Breast epithelium (tissue), 4 donors: ENCODE measurements around the gene ZMYND8. TPM values are rescaled to one million over a fixed set of nuclear protein-coding genes. Genes with fewer than 3 reads are reported as not detected.

Experiments used
- DNase-seq, 2 donors: peaks; one replicate each; pipeline ENCODE4 v3.0.0-alpha.2; 2019; ENCODE audit warnings: low spot score in 2 of 2
- H3K27ac ChIP-seq, 2 donors: fragments of 200-600 bp; sonication (generic) in 1 of 2; one replicate each; pipeline ENCODE4 v1.5.1; 2016 to 2019; ENCODE audit warnings: mild to moderate bottlenecking in 1 of 2
- H3K27me3 ChIP-seq, 2 donors: fragments of 200-600 bp; sonication (generic) in 1 of 2; one replicate each; pipeline versions ENCODE4 v1.5.1 to v1.6.0; 2017 to 2019; ENCODE audit warnings: control low read depth in 1 of 2, mild to moderate bottlenecking in 1 of 2
- H3K36me3 ChIP-seq: fragments of 200-600 bp; one replicate; pipeline ENCODE4 v1.5.1; 2019
- H3K4me1 ChIP-seq, 2 donors: fragments of 200-600 bp; sonication (generic); one replicate each; pipeline ENCODE4 v1.5.1; 2016 to 2019; ENCODE audit warnings: control low read depth in 1 of 2
- H3K4me3 ChIP-seq, 3 donors: fragments of 200-600 bp; sonication (generic); 1 replicate in 2 of 3; 2 replicates in 1 of 3; pipeline ENCODE4 v1.5.1; 2016 to 2019; ENCODE audit warnings: mild to moderate bottlenecking in 3 of 3, moderate library complexity in 2 of 3
- H3K9me3 ChIP-seq, 2 donors: fragments of 200-600 bp; sonication (generic) in 1 of 2; one replicate each; pipeline ENCODE4 v1.5.1; 2016 to 2019; ENCODE audit warnings: control low read depth in 1 of 2
- POLR2A ChIP-seq: fragments of 450-650 bp; IDR thresholded peaks from one replicate; pipeline ENCODE4 v1.6.1; 2016; ENCODE audit warnings: antibody characterized with exemption, mild to moderate bottlenecking, moderate library complexity
- POLR2AphosphoS5 ChIP-seq, 3 donors: sonication (generic); formaldehyde crosslinking; IDR thresholded peaks; one replicate each; pipeline ENCODE4 v1.6.1; 2017; ENCODE audit warnings: antibody characterized with exemption in 3 of 3
- intact Hi-C: fragments of 100-400 bp; cut with DNase I; formaldehyde crosslinking; loops from one replicate; pipeline ENCODE4 v1.15.1; 2023; ENCODE audit warnings: low total_unique reads
- total RNA-seq, 3 donors: library from RNA; depleted of rRNA; stranded (reverse); fragments of >200 nt; gene quantifications; one replicate each; pipeline ENCODE4 v1.1.0, GENCODE V29; 2016
- TF ChIP-seq, protein P1 (sequence below), 3 donors: fragments of 450-650 bp; IDR thresholded peaks; one replicate each; pipeline ENCODE4 v1.5.1; 2016 to 2017; ENCODE audit warnings: antibody characterized with exemption in 3 of 3, mild to moderate bottlenecking in 3 of 3, moderate library complexity in 3 of 3

The ZMYND8 gene
- total RNA-seq, 3 donors from 2014 or later: 40.6 to 47.7 (median 41.4) TPM

DNA sequence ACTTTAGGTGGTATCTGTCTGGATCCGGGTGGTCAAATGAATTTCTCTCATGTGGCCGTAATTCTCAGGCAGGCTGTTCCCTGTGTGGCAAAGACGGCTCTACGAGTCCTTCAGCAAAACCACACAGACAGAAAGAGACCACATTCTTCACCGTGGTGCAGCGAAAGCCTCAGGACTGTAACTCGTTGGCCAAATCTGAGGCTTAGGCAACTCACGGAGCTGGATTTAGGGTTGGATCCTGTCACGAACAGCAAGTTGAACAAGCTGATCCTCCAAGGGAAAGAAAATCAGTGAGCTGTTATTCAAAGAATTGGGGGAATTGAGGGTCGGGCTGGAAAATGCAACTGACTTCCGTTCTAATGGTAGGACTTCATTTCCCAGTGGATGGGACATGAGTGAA, 167.4 kb downstream of the ZMYND8 start:
- intact Hi-C loops: no loop called here
- no peaks in the 10 kb centered on the region for H3K27me3 ChIP-seq
- TF ChIP-seq, protein P1, sequence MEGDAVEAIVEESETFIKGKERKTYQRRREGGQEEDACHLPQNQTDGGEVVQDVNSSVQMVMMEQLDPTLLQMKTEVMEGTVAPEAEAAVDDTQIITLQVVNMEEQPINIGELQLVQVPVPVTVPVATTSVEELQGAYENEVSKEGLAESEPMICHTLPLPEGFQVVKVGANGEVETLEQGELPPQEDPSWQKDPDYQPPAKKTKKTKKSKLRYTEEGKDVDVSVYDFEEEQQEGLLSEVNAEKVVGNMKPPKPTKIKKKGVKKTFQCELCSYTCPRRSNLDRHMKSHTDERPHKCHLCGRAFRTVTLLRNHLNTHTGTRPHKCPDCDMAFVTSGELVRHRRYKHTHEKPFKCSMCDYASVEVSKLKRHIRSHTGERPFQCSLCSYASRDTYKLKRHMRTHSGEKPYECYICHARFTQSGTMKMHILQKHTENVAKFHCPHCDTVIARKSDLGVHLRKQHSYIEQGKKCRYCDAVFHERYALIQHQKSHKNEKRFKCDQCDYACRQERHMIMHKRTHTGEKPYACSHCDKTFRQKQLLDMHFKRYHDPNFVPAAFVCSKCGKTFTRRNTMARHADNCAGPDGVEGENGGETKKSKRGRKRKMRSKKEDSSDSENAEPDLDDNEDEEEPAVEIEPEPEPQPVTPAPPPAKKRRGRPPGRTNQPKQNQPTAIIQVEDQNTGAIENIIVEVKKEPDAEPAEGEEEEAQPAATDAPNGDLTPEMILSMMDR (IDR thresholded peaks at IDR 0.05): no peak
- TF ChIP-seq POLR2AphosphoS5 (IDR thresholded peaks at IDR 0.05) (no peak), POLR2A (no peak)
- no peak overlapping the region for H3K27ac ChIP-seq
- no peaks in the 10 kb centered on the region for H3K9me3 ChIP-seq
- no peak for DNase-seq
- no peaks in the 10 kb centered on the region for H3K36me3 ChIP-seq
- H3K4me1 ChIP-seq: no peaks in the 10 kb centered on the region
- H3K4me3 ChIP-seq: no peak overlapping the region

DNA sequence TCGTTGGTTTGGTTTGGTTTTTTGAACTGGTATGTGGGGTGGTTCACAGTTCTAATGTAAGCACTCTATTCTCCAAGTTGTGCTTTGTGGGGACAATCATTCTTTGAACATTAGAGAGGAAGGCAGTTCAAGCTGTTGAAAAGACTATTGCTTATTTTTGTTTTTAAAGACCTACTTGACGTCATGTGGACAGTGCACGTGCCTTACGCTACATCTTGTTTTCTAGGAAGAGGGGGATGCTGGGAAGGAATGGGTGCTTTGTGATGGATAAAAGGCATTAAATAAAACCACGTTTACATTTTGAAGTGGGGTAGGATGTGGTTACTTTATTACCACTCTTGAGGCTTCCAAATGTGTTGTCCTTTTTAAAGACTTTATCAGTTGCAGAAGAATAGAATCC, 168.0 kb downstream of the ZMYND8 start:
- Histone ChIP-seq H3K9me3 (no peaks in the 10 kb centered on the region), H3K27me3 (no peaks in the 10 kb centered on the region), H3K27ac (no peak overlapping the region), H3K4me1 (no peaks in the 10 kb centered on the region), H3K36me3 (no peaks in the 10 kb centered on the region), H3K4me3 (no peak overlapping the region)
- intact Hi-C loops: no loop called here
- TF ChIP-seq POLR2AphosphoS5 (IDR thresholded peaks at IDR 0.05) (no peak), POLR2A (no peak)
- TF ChIP-seq, protein P1 (IDR thresholded peaks at IDR 0.05): no peak
- no peak for DNase-seq

DNA sequence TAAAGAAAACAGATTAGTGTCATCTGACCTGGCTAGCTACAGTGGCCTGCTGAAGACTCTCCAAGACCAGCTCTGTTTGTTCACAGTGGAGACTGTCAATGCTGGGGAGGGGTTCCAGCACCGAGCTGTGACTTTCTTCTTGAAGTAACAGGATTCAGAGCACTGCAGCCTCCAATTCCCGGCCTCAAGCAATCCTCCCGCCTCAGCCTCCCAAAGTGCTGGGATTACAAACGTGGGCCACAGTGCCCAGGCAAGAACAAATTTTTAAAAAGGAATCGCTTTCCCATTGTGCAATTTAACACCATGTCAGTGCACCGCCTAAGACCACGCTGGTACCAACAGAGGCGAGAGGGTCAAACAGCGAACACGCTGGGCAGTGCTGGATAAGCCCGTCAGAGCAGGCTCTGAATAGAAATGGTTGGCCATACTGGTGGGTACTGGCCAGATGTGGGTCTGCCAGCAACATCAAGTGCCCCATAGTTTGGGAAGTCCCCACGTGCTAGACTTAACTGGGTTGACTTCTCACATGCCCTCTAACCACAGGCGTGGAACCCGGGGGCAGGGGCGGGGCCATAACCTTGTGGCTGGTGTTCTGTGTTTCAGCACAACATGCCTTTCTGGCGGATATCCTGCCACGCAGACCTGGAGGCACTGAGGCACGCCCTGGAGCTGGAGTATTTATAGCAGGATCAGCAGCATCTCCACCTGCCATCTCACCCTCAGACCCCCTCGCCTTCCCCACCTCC, 168.9 kb downstream of the ZMYND8 start:
- H3K4me1 ChIP-seq: no peaks in the 10 kb centered on the region
- intact Hi-C loops: no loop called here
- H3K9me3 ChIP-seq: no peaks in the 10 kb centered on the region
- H3K27me3 ChIP-seq: no peaks in the 10 kb centered on the region
- DNase-seq: no peak
- H3K4me3 ChIP-seq: no peak overlapping the region
- H3K27ac ChIP-seq: no peak overlapping the region
- TF ChIP-seq POLR2AphosphoS5 (IDR thresholded peaks at IDR 0.05) (no peak), POLR2A (no peak)
- TF ChIP-seq, protein P1 (IDR thresholded peaks at IDR 0.05): no peak
- no peaks in the 10 kb centered on the region for H3K36me3 ChIP-seq

DNA sequence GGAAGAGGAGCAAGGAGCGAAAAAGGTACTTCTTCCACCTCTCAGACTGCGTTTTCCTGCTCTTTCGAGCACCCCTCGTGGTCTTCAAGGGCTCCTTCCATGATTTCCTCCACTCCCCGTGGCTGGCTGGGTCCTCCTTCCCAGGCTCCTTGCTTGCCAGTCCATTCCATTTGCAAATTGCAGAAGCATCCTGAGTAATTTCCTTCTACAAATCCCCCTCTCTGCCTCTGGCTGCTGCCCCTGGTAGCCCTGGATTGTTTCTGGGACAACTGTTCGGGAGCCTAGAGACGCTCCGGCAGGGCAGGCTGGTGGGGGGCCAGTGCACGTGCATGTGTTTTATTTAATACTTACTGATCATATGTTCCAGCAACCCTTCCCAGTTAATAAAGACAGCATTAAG, 173.1 kb downstream of the ZMYND8 start:
- Histone ChIP-seq H3K9me3 (no peaks in the 10 kb centered on the region), H3K27ac (no peak overlapping the region), H3K27me3 (no peaks in the 10 kb centered on the region), H3K4me1 (no peaks in the 10 kb centered on the region), H3K36me3 (no peaks in the 10 kb centered on the region), H3K4me3 (no peak overlapping the region)
- DNase-seq: no peak
- no peak for TF ChIP-seq POLR2A
- TF ChIP-seq, protein P1 (IDR thresholded peaks at IDR 0.05): no peak
- TF ChIP-seq POLR2AphosphoS5 (IDR thresholded peaks at IDR 0.05): no peak
- intact Hi-C loops: no loop called here

DNA sequence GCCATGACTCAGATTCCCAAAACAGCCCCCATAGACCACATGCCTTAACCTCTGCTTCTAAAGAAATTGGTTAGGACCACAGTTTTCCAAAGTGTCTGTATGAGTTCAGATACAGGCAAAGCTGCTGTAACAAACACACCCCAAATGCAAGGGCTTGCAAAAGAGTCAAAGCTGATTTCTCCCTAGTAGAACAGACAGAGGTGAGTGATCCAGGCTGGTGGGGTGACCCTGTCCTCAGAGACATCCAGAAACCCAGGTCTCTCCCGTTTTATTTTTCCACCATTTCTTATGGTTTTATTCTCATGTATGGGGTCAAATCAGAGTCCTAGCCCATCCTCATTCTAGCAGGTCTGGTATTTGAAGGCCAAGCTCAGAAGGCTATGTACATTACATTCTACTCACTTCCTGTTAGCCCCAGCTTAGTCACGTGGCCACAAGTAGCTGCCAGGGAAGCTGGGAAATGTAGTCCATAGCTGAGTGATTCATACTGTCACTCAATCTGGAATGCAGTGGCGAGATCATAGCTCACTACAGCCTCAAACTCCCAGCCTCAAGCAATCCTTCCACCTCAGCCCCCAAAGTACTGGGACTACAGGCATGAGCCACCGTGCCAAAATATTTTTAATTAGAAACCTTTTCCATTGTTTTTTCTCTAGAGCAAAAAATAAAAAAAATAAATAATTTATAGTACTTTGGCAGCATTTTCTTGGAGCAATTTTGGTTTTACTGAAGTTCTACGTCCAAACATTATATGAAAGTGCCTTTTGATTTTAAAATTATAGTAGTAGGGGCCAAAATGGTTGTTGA, 175.2 kb downstream of the ZMYND8 start:
- intact Hi-C loops: no loop called here
- TF ChIP-seq, protein P1 (IDR thresholded peaks at IDR 0.05): no peak
- no peak for TF ChIP-seq POLR2AphosphoS5 (IDR thresholded peaks at IDR 0.05)
- TF ChIP-seq POLR2A: no peak
- no peaks in the 10 kb centered on the region for H3K36me3 ChIP-seq

More for the DNA sequence above, 175.2 kb downstream of the ZMYND8 start:
- no peak overlapping the region for H3K4me3 ChIP-seq
- no peak for DNase-seq
- H3K4me1 ChIP-seq: no peaks in the 10 kb centered on the region
- H3K27me3 ChIP-seq: no peaks in the 10 kb centered on the region
- H3K27ac ChIP-seq: no peak overlapping the region
- H3K9me3 ChIP-seq: no peaks in the 10 kb centered on the region
